Hepatocyte (in vitro differentiated cells): ENCODE data around the gene DPCD.

ENCODE experiments used
- CTCF ChIP-seq: fragments of 200-600 bp; sonication (generic); IDR thresholded peaks from 2 replicates; pipeline ENCODE4 v1.5.1; 2016; ENCODE audit warnings: antibody characterized with exemption, mild to moderate bottlenecking; ENCODE audit not compliant: poor library complexity
- EZH2 ChIP-seq: fragments of 200-600 bp; sonication (generic); IDR thresholded peaks from 2 replicates; pipeline ENCODE4 v1.6.1; 2016; ENCODE audit warnings: antibody characterized with exemption, mild to moderate bottlenecking, borderline replicate concordance
- EZH2phosphoT487 ChIP-seq: fragments of 200-600 bp; sonication (generic); IDR thresholded peaks from one replicate; pipeline ENCODE4 v1.6.1; 2018; ENCODE audit warnings: antibody characterized with exemption, mild to moderate bottlenecking, low read depth, moderate library complexity; ENCODE audit not compliant: unreplicated experiment, severe bottlenecking

- TF ChIP-seq CTCF (no peak), EZH2 (no peak), EZH2phosphoT487 (no peak)
Measured at GRCh38 chr10:101615525-101616116, 27.5 kb downstream of the DPCD start.
